ENCODE results near the gene POU2F2.

POU2F2 gene

DNA sequence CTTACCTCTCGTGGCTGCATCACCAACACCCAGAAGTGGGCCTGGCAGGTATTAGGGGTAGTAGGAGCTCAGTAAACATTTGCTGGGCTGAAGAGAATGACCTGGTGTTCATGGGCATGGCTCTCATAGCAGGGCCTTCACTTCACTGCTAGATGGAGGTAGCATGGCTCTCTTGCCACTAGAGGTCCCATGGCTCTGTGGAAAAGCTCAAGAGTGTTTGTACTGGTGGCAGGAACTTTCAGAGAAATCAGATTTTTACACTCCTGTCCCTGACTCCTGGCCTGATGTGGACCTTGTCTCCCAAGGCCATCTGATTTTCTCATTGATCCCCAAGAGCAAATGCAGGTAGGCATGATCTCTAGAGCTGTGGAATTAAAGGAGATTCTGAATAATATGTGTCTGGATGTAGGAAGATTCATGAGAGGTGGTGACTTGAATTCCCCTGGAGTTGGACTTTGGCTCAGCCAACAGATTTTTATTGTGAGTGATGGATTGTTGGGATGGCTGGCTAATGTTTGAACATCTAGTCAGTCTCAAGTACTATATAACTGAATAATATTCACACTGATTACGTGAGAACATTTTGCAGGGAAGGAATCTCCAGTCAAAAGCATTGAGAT lies 50.6 kb downstream of the POU2F2 start:
- no peak for DNase-seq (ENCODE audit: low read depth in 2 of 2, low spot score in 1 of 2)

DNA sequence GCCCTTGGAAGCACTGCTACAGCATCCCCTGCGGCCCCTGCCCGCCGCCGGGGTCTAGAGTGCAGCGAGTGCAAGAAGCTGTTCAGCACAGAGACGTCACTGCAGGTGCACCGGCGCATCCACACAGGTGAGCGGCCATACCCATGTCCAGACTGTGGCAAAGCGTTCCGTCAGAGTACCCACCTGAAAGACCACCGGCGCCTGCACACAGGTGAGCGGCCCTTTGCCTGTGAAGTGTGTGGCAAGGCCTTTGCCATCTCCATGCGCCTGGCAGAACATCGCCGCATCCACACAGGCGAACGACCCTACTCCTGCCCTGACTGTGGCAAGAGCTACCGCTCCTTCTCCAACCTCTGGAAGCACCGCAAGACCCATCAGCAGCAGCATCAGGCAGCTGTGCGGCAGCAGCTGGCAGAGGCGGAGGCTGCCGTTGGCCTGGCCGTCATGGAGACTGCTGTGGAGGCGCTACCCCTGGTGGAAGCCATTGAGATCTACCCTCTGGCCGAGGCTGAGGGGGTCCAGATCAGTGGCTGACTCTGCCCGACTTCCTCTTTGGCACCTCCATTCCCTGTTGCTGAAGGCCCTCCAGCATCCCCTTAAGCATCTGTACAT lies 51.4 kb downstream of the POU2F2 start:
- no peak for DNase-seq (ENCODE audit: low read depth in 2 of 2, low spot score in 1 of 2)

DNA sequence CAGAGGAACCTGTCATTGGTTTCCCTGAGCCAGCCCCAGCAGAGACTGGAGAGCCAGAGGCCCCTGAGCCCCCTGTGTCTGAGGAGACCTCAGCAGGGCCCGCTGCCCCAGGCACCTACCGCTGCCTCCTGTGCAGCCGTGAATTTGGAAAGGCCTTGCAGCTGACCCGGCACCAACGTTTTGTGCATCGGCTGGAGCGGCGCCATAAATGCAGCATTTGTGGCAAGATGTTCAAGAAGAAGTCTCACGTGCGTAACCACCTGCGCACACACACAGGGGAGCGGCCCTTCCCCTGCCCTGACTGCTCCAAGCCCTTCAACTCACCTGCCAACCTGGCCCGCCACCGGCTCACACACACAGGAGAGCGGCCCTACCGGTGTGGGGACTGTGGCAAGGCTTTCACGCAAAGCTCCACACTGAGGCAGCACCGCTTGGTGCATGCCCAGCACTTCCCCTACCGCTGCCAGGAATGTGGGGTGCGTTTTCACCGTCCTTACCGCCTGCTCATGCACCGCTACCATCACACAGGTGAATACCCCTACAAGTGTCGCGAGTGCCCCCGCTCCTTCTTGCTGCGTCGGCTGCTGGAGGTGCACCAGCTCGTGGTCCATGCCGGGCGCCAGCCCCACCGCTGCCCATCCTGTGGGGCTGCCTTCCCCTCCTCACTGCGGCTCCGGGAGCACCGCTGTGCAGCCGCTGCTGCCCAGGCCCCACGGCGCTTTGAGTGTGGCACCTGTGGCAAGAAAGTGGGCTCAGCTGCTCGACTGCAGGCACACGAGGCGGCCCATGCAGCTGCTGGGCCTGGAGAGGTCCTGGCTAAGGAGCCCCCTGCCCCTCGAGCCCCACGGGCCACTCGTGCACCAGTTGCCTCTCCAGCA lies 52.1 kb downstream of the POU2F2 start:
- DNase-seq (ENCODE audit: low read depth in 2 of 2, low spot score in 1 of 2) = no peak

DNA sequence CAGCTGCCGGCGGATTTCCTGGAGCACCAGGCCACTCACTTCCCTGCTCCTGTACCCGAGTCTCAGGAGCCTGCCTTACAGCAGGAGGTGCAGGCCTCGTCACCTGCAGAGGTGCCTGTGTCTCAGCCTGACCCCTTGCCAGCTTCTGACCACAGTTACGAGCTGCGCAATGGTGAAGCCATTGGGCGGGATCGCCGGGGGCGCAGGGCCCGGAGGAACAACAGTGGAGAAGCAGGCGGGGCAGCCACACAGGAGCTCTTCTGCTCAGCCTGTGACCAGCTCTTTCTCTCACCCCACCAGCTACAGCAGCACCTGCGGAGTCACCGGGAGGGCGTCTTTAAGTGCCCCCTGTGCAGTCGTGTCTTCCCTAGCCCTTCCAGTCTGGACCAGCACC lies 53.0 kb downstream of the POU2F2 start:
- no peak for DNase-seq (ENCODE audit: low read depth in 2 of 2, low spot score in 1 of 2)

DNA sequence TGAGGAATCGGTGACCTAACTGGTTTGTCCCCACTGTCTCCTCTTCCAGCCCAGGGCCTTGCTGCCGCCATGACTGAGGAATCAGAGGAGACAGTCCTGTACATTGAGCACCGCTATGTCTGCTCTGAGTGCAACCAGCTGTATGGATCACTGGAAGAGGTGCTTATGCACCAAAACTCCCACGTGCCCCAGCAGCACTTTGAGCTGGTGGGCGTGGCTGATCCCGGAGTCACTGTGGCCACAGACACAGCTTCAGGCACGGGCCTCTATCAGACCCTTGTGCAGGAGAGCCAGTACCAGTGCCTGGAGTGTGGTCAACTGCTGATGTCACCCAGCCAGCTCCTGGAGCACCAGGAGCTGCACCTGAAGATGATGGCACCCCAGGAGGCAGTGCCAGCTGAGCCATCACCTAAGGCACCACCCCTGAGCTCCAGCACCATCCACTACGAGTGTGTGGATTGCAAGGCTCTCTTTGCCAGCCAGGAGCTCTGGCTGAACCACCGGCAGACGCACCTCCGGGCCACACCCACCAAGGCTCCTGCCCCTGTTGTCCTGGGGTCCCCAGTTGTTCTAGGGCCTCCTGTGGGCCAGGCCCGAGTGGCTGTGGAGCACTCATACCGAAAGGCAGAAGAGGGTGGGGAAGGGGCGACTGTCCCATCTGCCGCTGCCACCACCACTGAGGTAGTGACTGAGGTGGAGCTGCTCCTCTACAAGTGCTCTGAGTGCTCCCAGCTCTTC lies 53.5 kb downstream of the POU2F2 start:
- no peak for DNase-seq (ENCODE audit: low read depth in 2 of 2, low spot score in 1 of 2)

DNA sequence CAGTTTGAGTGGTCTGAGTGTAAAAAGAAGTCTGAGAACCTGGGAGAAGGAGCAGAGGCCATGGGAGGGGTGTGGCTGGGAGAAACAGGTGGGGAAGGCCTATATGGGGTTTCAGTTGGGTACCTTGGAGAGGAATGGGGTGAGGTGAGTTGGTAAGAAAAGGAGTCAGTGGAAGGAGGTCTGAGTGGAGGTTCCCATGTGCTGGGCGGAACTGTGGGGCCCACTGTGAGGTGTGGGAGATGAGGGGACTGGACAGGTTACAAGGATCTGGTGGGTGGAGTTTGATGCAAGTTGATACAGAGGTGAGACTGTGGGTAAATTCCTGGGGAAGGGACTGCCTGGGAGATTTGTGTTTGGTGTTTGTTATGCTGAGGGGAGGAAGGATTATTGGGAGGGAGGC lies 54.2 kb downstream of the POU2F2 start:
- DNase-seq (ENCODE audit: low read depth in 2 of 2, low spot score in 1 of 2) = no peak

DNA sequence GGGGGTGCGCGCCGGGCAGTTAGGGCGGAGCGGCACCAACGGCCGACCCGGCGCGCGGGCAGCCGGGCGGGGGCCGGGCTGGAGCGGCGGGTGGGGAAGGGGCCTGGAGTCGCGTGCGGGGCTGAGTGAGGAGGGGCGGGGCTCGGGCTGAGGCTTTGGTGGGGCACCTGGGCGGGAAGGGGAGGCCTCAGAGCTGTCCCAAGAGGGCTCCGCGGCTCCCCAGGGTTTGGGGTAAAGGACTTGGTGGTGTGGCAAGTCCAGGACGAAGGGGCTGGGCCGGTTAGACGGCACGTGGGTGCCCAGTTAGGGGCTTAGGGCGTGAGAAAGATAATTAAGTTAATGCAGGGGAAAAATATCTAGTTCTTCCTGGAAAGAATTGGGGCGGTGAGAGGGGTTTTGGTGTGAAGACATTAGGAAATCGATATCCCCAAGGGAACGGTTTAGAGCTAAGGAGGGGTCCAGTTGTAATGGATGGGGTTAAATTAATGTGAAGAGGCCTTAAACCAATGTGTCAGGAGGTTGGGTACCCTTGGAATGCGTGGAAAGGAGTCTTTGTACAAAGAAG lies 55.8 kb downstream of the POU2F2 start:
- DNase-seq (ENCODE audit: low read depth in 2 of 2, low spot score in 1 of 2) = peak in 1 of 2 donors; percentile 10

DNA sequence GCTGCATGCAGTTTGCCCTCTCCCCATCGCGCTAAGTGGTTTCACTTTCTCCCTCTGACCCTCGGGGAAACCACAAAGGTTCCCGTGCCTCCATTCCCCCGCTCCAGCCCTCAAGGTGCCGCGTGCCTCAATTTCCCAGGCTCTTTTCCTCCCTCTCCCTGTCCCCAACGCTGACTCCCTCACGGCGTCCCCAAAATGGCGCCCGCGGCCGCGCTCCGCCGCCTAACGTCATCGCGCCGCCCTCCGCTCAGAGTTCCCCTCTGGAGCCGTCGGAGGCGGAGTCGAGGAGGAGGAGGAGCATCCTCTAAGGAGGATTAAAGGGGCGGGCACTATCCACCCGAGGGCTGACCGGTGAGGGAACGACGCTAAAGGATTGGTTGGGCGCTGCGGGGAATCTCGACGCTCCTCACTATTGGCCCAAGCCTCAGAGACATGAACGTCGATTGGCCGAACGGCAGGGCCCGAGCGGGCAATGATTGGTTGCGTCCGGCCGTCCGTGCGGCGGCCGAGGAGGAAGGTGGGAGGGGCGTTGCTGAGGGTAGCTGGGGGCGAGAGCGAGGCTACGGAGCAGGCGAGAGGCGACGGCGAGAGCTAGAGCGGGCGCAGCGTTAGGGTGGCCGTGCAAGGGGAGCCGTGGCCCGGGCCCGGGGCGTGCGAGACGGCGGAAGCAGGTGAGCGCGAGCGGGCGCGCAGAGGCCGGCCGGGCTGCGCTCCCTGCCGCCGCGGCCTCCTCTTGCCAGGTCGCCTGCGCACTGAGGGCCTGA lies 56.4 kb downstream of the POU2F2 start, which contains the start of gene ZNF574:
Gene ZNF574, plus strand, starts transcription at position 551 of the 764 bp plus-strand sequence. CDS start 2,441 bp downstream, outside the sequence.
- peak; percentile 87 to 95 for DNase-seq (ENCODE audit: low read depth in 2 of 2, low spot score in 1 of 2)

DNA sequence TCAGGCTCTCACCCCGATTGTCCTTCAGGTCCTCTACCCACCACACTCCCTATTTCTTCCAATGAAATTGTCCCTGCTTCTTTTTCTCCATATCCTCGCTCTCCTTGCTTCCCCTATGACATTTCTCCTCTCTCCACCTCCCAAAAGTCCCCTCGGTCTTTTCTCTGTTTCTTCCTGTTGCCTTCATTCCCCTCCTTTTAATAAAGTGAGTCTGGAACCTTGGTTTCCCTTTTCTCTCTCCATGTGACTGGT lies 57.0 kb downstream of the POU2F2 start:
- no peak for DNase-seq (ENCODE audit: low read depth in 2 of 2, low spot score in 1 of 2)

DNA sequence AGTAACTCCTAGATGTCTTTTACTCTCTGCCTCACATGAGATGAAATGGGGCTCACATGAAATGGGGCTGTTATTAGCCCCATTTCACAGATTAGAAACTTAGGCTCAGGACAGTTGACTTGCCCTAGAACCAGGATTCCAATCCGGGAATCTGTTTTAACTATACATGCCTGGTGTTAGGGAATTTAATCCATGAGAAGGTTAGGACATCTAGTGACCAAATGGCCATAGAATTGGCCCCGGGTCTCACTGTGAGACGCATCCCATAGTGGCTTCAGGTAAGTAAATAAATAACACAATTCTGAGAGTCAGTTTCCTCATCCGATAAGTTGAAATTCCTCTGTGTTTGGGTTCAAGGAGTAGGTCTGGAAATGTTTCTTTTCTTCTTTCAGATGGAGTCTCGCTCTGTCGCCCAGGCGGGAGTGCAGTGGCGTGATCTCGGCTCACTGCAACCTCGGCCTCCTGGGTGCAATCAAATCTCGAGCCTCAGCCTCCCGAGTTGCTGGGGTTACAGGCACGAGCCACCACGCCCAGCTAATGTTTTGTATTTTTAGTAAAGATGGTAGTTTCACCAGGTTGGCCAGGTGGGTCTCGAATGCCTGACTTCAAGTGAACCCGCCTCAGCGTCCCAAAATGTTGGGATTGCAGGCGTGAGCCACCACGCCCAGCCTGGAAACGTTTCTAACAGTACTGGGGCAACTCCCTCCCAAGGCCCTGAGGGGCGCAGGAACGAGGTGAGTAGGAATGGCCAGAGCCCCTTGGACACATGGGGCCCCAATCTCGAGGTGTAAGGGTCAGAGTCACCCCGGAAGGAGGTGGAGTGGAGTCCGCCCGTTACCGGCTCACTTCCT lies 57.5 kb downstream of the POU2F2 start:
- no peak for DNase-seq (ENCODE audit: low read depth in 2 of 2, low spot score in 1 of 2)

DNA sequence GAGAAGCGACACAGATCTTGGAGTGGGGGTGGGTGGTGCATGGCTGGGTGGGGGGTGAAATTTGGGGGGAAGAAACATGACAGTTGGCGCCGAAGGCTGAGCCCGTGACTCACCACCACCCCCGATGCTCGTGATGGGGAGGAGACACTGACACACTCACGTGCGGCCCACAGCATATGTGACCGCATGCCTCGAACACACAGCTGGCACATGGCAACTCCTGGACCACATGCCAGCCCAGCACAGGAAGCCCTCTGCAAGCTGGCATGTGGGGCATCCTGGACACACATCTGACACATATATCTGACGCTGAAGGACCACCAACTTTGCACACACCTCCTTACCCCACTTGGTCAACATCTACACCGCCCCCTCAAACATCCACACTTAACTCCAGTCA lies 61.0 kb downstream of the POU2F2 start:
- no peak for DNase-seq (ENCODE audit: low read depth in 2 of 2, low spot score in 1 of 2)

DNA sequence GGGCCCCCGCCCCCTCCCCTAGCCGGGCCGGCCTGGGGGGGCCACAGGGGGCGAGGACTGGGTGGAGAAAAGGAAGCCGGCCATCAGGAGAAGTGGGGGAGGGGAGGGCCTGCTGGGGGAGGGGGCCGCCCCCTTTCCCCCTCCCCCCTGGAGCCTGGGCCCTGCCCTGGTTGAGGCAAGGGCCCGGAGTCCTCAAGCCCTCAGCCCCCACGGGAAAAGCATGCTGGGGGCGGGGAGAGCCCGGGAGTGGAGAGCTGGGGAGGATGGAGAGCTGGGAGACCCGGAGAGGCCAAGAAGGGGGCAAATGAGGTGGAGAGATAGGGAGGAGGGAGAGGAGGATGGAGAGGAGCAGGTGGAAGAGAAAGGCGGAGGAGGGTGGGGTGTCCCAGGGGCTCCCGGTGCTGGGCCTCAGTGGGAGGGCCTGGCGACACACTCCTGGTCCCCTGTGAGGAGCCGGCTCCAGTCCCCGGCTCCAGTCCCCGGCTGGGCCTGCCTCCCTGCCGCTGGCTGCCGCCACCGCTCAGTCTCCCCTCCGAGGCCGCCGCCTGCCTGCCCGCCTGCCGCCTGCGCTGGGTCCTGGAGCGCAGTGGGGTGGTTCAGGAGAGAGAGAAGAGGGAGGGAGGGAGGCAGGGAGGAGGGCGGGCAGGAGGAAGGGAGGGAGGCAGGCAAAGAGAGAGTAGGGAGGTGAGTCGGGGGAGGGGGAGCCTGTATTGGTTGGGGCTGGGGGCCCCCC lies 62.5 kb downstream of the POU2F2 start, which contains the start of gene GRIK5:
Gene GRIK5, minus strand, starts transcription at position 588 of the 733 bp plus-strand sequence. CDS start 4,436 bp downstream, outside the sequence.
- no peak for DNase-seq (ENCODE audit: low read depth in 2 of 2, low spot score in 1 of 2)

DNA sequence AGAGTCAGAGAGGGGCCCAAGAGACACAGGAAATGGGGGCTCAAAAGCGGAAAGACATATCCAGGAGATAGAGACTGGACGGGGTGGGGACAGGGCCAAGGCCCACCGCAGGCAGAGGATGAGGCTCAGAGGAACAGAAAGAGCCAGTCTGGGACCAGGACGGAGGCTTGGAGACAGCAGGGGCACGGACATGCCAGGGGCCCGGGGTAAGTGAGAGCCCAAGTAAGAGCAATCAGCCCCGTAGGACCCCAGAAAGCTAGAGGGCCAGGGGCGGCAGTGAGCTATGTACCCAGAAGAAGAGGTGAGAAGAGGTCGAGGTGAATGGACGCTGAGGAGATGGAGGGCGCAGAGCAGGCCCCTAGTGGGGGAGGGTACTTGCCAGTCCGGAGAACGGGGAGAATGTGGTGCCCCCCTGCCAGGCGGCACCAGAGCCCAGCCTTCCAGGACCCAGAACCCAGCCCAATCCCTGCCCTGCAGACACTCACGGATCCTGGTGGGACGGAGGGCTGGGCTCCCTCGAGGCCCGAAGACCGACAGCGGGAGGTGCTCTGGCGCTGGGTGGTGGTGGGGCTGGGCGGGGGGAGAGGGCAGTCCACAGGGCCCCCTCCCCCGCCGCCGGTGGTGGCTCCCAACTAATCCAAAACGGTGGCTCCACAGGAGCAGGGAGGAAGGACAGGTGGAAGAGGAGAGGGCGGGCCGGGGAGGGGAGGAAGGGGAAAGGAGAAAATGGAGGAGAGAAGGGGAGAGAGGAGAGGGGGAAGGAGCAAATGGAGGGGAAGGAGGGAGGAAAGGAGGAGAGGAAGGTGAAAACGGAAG lies 63.3 kb downstream of the POU2F2 start:
- DNase-seq (ENCODE audit: low read depth in 2 of 2, low spot score in 1 of 2) = no peak

DNA sequence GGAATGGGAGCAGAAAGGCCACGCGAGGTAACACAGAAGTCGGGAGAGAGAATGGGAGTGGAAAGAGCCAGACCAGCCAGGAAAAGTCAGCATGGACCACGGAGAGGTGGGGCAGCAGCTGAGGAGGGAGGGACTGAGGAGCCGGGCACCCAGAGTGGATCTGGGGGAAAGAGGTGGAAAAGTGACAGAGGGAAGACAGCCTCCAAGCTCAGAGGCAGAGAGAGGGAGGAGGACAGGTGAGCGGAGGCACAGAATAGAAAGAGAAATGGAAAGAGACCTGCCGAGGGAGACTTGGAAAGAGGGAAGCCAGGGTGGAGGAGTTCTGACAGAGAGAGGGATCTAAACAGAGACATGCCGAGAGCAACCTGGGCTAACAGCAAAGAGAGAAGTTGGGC lies 63.9 kb downstream of the POU2F2 start:
- no peak for DNase-seq (ENCODE audit: low read depth in 2 of 2, low spot score in 1 of 2)

DNA sequence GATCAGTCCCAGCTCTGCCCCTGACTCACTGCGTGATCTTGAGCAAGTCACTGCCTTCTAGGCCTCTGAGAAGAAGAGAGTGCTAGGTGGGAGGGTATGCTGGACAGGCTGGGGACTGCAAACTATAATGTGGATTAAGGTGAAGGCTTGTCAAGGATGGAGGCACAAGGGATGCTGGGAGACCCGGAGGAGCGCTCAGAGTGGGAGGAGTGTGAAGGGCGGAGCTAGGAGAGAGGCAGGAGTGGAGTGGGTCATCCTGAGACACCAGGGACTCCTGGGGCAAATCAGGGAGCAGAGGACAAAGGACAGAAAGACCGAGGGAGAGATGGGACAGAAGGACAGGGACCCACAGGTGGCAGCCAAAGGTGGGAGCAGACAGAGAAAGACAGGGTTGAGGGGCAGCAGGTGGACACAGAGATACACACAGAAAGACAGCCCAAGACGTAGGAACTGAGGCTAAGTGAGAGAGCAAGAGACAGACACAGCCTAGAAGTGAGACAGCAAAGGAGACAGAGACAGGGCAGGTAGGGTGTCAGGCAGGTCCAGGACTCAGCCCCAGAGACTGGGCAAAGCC lies 64.8 kb downstream of the POU2F2 start:
- DNase-seq (ENCODE audit: low read depth in 2 of 2, low spot score in 1 of 2) = no peak

DNA sequence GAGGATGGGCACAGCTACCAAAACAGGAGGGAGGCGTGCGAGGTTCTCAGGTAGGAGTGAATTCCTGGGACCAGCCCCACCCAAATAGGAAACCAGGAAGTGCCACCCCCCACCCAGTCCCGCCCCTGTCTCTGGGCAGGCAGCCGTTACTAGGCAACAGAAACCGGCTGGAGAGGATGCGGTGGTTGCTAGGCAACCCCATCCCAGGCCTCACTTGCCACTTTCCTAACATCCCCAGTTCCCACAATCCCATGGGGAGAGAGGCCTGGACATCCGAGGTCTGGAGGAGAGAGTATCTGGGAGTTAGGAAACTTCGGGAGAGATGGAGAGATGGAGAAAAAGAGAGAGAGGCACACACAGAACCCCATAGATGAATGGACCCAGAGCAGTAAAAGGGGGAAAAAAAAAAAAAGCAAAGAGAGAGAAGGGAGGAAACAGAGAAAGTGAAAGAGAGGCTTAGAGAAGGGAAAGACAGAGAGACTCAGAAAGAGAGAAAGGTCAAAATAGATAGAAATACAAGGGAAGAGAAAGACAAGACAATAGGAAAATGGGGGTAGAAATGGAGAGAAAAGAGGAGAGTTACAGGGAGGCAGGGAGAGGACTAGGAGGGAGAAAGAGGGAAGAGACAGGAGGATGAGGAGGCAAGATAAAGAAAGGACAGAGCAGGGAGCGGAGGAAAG lies 66.0 kb downstream of the POU2F2 start:
- no peak for DNase-seq (ENCODE audit: low read depth in 2 of 2, low spot score in 1 of 2)

DNA sequence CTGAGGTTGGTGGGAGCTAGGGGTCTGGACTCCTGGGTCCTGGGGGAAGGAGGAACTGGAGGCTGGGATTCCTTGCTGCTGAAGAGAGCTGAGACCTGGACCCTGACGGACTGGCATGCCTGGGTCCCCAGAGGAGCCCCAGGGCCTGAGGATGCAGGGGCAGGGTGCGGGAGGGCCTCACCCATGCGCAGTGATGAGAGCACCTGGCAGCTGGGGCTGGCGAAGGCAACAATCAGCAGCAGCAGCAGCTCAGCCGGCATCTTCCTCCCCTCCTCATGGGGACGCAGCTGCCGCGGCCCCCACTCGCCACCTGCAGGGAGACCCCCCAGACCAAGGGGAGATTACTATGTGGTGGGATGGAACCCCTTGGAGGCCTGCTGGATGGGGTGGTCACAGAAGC lies 66.7 kb downstream of the POU2F2 start:
- DNase-seq (ENCODE audit: low read depth in 2 of 2, low spot score in 1 of 2) = no peak
